Mucosa of gallbladder (tissue), 1 donor: ENCODE data around the gene ACAP2. TPM values are rescaled to one million over a fixed set of nuclear protein-coding genes. Genes with fewer than 3 reads are reported as not detected.
"Not testable (repeated sequence)": the region's sequence is repeated elsewhere in the genome, so short reads cannot be mapped to it uniquely, and the experiment has no call there.

Source experiments
- DNase-seq: peaks from one replicate; pipeline ENCODE4 v3.0.0-alpha.2; 2020; ENCODE audit warnings: low spot score
- total RNA-seq: library from RNA; stranded (reverse); gene quantifications from one replicate; pipeline ENCODE4 v1.2.1, GENCODE V29; 2021
- donor health status: DM: no; HTN: no; CAD: no.

Gene ACAP2, protein sequence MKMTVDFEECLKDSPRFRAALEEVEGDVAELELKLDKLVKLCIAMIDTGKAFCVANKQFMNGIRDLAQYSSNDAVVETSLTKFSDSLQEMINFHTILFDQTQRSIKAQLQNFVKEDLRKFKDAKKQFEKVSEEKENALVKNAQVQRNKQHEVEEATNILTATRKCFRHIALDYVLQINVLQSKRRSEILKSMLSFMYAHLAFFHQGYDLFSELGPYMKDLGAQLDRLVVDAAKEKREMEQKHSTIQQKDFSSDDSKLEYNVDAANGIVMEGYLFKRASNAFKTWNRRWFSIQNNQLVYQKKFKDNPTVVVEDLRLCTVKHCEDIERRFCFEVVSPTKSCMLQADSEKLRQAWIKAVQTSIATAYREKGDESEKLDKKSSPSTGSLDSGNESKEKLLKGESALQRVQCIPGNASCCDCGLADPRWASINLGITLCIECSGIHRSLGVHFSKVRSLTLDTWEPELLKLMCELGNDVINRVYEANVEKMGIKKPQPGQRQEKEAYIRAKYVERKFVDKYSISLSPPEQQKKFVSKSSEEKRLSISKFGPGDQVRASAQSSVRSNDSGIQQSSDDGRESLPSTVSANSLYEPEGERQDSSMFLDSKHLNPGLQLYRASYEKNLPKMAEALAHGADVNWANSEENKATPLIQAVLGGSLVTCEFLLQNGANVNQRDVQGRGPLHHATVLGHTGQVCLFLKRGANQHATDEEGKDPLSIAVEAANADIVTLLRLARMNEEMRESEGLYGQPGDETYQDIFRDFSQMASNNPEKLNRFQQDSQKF
- total RNA-seq: 47.0 TPM

DNA sequence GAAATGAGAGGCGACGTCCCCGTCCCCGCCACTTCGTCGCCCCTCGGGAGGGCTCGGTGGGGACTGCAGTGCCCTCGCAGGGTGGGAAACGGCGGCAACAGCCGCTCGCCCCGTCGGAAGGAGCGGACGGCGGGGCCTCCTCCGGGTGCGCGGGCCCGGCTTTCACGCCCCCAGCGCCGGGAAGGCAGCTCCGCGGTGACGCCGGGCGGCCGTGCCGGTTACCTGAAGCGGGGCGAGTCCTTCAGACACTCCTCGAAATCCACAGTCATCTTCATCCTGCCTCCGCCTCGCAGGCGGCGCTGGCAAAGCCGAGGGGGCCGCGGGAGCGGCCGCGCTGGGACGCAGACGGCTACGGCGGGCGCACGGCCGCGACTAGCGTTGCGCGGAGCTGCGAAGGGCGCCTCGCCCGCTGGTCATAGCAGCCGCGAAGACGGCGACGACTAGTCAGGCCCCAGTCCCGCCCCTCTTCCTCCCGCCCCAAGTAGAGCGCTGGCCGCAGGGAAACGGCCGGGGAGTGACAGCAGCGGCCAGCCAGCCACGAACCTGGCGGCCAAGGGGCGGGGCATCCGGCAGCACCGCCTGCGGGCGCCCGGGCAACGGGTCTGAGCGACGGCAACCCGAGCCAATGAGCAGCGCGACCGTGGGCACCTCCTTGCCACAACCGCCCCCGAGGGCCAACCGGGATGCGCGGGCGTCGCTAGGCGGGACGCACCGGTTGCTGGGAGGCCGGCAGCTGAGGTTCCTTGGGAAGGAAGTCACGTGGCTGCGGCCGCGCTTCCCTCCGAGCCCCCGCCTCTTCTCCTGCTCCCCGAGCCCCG lies at the start of gene ACAP2:
Gene ACAP2 (minus strand): TSS at position 448 of the 818 bp plus-strand sequence. CDS start 173 bp downstream, at position 275.
- DNase-seq: peak; percentile 100

- no peak for DNase-seq
These were observed 32.8 kb upstream of the ACAP2 start for GRCh38 chr3:195475614-195476013.

- not testable (repeated sequence) for DNase-seq
These were observed 32.3 kb upstream of the ACAP2 start for GRCh38 chr3:195475116-195475515.

- DNase-seq: no peak
These were observed 26.0 kb upstream of the ACAP2 start for GRCh38 chr3:195468841-195469240.

GRCh38 chr3:195468391-195468776 lies 25.6 kb upstream of the ACAP2 start:
- DNase-seq: no peak

DNA sequence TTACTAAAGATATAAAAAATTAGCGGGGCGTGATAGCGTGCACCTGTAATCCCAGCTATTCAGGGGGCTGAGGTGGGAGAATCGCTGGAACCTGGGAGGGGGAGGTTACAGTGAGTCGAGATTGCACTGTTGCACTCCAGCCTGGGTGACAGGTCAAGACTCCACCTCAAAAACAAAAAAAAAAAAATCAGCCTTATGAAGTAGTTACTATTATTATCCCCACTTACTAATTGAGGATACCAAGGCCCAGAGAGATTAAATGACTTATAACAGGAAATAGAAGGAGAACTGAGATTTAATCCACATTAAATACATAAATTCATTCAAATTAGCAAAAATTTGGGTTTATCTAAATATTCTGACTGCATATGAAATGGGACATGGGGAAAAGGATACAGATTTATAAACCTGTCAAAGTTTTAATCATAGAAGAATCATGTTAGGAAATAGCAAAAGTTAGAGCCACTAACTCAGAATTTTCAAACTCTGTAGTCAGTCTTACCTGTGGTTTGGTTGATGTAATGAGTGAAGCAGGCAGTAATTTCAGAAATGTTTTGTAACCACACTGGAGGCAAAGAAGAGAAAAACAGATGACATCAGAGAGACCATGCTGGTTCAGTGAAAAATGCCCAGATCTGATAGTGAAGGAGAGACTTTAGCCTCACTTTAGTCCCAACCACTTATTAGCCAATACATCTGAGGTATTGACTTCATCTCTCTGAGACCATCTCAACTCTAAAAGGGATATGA lies 25.0 kb upstream of the ACAP2 start:
- DNase-seq: no peak

GRCh38 chr3:195466251-195466650 lies 23.4 kb upstream of the ACAP2 start:
- no peak for DNase-seq

GRCh38 chr3:195462922-195463321 lies 20.1 kb upstream of the ACAP2 start:
- DNase-seq: not testable (repeated sequence)

DNA sequence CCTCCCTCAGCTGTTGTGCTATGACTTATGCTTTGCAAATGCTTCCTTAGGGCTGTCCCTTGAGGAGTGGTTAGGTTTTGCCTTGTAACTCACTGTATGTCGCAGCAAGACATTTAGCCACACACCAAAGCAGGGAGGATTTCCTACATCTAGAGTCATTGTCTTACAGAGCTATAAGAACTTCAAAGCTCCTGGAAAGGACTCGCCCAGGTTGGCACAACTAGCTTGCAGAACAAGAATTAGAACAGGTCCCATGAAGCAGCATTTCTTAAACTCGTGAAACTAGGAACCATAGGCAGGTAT lies 19.4 kb upstream of the ACAP2 start:
- DNase-seq: no peak

- DNase-seq: no peak
These were observed 18.9 kb upstream of the ACAP2 start for GRCh38 chr3:195461594-195462307.

- DNase-seq: no peak
These were observed 17.4 kb upstream of the ACAP2 start for GRCh38 chr3:195460091-195460713.

DNA sequence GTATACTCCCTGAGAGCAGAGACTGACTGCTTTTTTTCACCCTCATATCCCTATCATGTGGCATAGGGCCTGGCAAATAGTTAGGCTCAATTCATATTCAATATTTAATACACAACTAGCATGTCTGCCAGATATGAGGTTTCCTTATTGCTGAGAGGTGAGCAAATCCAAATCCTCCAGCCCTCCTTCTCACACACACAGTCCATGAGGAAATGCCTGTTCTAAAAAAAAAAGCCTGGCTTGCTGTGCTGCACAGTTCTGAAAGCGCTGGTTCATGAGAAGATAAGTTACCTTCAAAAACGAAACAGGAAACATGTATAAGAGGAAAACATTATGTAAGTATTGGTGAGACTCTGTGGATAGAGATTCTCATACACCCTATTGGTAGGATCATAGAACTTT lies 15.5 kb upstream of the ACAP2 start:
- no peak for DNase-seq

DNA sequence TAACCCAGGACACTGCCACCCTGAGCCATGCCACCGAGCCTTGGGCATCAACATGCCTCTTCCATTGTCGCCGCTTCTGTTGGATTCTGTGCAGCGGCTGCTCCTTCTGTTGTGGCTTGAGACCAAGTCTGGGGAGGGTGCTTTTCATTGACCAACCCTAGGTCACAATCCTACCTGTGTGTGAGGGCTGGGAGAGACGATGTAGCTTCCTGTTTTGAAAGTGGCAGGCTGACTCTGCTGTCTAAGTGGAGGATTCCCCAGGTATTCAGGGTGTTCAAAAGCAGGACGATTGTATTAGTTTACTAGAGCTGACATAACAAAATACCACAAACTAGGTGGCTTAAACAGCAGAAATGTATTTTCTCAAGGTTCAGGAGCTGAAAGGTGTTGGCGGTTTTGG lies 13.0 kb upstream of the ACAP2 start:
- DNase-seq: no peak

DNA sequence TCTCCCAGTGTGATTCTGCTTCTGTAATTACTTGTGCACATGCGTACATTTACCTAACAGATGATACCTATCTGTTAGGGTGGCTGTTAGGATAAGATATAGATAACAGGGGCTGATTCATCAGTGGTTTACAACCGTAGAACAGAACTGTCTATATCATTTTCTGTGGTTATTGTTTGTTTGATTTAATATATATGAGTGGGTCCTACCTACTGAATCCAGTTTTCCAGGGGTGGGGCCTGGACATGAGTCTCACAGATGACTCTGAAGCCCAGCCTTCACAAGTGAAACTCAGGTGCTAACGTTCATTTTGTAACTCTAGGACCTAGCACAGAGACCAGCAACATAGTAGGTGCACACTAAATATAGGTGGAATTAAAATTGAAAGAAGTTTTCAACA lies 10.4 kb upstream of the ACAP2 start:
- DNase-seq: no peak

DNA sequence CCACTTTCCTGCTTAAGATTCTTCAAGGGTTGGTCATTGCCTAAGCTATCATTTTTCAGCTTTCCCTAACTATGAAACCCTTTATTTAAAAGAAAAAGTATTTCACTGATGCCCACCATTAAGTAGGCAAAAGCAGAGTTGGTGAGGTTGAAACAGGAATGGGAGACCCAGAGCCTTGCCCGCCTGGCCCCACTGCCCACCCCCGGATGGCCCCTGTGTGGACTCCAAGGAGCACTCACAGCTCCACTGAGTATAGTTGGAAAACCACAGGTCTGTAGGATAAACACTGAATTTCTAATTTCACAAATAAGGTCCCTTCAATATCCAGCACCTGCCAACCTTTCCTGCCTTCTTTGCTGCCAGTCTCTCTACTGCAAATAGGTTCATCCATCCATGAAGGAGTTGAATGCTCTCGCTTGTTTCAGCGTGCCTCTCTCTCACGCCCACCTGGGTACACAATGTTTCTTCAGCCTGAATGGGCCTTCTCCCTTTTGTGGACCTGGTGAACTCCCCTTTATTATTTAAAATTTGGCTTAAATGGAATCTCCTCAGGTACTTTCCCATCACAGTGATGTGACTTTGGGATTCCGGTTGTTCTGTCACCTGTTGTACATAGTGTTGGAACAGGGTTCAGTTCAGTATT lies 8.7 kb upstream of the ACAP2 start:
- no peak for DNase-seq

DNA sequence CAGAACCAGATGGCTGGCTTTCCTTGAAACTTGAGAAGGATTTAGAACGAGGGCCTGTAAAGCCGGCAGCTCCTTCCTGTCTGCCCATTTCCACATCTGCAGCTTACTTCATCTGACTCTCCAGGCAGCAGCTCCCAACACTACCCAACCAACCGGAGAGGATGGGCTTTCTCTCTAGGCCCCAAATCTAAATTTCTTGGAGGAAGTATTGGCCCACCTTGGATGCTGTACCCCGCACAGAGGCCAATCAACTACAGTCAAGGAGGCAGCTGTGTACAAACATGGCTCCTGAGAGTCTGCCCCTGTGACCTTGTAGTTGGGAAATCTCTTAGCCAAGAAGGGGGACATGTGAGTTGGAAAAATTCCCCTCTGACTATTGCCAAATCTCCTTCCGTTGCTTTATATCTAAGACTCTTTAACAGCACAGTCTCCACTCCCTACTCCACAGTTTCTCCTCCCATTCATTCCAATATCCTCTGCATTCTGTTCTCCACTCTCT lies 8.0 kb upstream of the ACAP2 start:
- peak; percentile 17 for DNase-seq

- no peak for DNase-seq
These were observed 5.5 kb upstream of the ACAP2 start for GRCh38 chr3:195448205-195448875.

- no peak for DNase-seq
These were observed 4.4 kb upstream of the ACAP2 start for GRCh38 chr3:195447201-195447600.

GRCh38 chr3:195446359-195446758 lies 3.5 kb upstream of the ACAP2 start:
- no peak for DNase-seq
